HG02610 (cell line): ENCODE data around the gene HOXD9.

Source experiments
- ATAC-seq: cut with Tn5 transposase; IDR thresholded peaks from one replicate; pipeline ENCODE4 v1.9.1; 2021; ENCODE audit warnings: mild to moderate bottlenecking, moderate library complexity; ENCODE audit not compliant: unreplicated experiment

Gene HOXD9

DNA sequence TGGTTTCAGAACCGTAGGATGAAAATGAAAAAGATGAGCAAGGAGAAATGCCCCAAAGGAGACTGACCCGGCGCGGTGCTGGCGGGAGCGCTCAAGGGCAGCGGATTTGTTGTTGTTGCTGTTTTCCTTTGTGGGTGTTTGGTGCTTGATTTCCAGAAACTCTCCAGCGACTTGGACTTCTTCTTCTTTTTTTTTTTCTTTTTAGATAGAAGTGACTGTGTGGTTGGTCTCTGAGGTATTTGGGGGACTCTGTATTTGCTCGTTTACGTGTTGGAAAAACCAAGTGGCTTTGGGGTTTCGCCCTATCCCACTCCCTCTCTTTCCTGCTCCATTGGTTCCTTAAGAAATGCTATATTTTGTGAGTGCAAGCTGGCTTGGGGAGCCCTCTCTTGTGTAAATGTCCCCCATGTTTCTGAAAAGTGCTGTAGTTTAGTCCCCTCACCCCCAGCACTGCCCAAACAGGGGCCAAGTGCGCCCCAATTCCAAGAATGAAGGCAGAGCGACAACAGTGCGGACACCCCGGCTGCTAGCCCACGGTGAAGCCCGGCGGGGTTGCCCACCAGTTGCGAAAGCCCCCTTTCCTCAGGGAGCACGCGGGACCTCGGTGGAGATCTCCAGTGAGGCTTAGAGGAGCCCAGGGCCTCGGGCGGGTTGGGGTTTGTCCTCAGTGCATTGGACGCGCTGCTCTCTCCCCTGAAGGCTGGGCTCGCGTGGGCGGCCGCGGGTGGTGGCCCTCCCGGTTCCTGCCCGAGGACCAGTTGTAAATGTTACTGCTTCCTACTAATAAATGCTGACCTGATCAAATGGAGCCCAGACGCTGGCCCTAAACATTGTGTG lies 1.8 kb downstream of the HOXD9 start:
- no peak for ATAC-seq

DNA sequence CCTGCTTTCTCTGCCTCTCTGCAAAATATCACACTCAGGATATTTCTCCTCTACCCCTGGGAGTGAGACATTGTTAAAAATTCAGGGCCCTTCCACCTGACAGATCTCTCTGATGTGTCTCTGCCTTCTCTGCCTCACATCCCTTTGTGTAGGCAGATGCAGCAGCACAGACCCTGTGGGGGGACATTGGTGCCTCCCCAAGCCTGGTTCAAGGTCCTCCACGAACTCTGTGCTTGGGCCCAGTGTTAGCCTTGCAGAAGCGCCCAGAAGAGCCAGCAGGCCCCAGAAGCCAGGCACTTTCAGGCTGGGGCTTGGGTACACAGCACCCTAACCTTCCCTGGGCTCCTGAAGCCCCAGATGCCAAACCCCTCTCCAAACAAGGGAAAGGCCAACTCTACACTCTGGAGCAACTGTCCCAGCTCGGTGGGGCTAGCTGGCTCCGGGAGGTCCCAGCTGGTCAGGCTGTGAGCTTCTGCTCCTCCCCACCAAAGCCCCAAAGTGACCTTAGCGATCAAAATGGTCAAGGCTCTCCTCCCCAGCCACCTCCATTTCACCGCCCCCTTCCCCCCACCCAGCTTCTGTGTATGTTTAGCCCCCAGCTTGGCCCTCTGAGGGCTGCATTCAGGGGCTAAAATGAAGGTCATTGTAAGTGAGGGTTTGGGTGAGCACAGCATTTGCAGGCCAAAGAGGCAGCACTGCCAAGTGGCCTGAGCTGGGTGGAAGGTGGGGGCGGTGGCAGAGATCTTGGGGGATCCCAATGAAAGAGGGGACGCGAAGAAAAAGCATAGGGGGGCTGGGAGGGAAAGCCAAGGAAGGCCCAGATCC lies 2.6 kb downstream of the HOXD9 start:
- no peak for ATAC-seq

DNA sequence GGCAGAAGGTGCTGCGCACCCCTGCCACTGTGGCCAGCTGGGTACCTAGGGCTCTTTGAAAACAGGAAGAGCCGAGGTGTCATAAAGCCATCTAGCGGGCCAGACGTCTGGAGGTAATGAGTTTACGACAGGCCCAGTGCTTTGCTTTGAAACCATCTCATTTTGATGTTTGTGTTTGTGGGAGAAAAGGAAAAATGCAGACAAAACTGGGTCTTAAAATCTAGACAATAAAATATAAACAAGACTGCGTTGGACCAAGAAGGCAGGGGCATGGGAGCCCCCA lies 3.2 kb downstream of the HOXD9 start:
- no peak for ATAC-seq

DNA sequence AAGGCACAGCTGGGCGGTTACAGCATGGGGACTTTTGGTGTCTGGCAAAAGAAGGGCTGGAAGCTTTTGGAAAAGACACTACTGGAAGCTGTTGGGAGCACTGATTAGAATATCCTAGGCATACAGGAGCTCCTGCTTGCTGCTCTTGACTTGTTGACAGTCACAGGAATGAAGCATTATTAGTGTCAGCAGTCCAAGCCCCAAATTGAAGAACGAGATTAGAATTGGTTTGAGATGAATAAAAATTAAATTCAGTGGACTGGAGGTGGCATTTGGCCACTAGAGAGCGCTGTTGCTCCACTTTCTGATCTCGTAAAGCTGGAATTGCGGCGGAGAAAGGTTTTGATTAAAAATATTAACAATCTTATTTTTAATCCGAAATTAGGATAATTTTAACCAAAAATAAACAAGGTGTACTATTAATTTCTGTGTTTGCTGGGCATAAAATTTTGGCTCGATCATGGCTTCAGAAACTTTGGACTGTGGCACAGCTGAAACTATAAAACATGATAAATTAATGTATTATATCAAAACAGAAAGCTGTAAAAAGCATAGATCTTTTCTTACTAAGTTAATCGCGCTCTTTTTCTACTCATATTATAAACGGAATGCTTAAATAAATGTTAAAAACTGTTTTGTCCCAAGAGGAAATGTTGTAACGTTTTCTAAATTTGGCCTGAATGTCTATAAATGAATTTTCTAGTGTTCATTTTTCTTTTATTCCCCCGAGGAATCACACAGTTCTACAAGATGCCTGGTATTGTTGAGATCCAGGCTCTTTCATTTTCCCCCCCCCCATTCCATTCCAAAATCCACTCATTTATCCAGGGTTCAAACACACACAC lies 4.6 kb downstream of the HOXD9 start:
- no peak for ATAC-seq

DNA sequence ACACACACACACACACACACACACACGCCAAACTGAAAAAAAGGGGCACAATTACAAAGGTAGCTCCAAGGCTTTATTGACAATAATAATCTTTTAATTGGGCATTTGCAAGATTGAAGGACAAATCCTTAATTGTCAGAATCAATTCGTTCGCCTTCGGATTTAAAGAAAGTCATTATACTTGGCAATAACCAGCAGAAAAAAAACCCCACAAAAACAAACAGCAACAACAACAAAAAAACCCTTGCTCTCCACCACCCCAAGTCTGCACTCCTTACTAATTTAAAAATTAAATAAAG lies 5.2 kb downstream of the HOXD9 start:
- no peak for ATAC-seq

DNA sequence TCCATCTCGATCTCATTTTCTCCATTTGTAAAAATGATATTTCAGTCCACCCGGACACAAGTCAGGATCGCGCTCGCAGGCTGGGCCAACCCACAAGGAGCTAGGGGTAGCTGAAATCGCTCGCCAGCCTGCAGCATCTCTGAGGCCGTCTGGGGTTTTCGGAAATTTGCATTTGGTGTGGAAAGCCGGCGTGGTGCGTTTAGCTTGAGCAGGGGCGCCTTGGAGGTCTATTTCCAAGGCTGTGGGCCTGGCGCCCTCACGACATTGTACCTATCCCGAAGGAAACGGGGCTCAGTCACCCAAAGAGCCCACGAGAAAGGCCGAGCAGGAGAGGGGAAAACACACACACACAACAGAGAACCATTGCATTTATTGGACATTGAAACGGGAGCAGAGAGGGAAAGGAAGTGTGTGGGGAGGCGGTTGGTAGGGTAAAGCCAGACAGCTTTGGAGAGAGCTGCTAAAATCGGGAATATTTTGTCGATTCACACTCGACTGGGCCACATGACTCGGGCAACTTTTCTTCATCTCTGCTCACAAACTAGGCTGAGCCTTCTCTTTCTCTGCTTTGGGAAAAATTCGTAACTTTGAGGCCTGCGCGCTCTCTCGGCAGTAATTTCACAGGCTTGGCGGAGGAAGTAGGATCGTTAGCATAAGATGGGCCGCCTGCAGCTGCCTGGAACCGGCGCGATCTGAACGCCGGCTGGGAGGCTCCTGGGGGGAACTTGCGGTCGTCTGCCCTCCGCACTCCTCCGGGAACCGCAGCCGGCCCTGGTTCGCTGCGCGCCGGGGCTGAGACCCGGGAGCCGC lies 5.9 kb downstream of the HOXD9 start:
- ATAC-seq, result no peak

DNA sequence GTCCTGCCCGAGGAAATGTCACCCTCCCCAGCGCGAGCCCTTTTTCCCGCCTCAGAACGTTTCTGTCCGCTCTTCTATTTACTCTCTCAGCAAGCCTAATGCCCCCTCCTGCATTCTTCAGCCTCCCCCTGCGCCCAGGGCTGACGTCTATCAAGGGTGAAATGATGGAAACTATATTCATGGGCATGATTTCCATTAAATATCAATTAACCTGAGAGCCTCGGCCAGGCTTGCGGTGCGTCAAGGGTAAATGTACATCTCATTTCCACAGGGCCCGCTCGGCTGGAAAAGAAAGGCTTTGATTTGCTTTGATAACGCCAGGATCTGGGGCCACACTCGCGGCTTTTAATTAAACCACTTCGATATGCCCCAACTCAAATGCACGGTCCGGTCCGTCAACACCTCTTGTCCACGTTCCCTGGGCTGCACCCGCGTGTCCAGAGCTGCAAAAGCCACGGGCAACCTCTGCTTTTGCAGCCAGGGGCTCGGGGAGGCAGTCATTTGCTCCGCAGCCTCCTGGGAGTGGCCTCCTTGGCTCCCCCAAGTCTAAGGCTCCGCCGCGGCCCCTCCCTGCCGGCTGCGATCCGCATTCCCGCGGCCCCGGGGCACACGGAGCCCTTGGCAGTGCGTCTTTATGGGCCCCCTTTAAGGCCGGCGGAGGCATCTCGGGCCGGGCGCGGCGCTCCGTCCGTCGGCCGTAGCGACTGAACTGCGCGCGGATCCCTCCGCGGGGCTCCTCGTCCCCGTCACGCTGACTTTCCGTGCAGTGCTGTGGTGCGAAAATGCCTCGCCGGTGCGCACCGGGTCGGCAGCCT lies 6.7 kb downstream of the HOXD9 start, which contains the start of gene HOXD8:
Gene HOXD8, plus strand, starts transcription at position 724 of the 815 bp plus-strand sequence. CDS start 662 bp downstream, outside the sequence.
- ATAC-seq, result no peak

DNA sequence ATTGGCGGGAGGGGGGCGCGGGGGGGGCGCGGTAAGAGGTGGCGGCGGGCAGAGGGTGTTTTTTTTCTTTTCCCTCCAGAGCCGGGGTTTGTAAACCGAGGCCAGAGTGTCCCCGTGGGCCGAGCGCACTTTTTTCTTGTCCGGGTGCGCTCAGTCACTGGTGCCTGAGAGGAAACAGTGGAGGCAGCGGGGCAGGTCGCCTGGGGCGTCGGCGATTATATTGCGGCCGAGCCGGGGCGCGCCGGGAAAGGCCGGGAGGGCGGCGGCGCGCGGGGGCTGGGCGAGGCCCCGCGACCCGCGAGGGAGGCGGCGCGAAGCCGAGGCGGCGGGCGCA lies 7.3 kb downstream of the HOXD9 start:
- no peak for ATAC-seq

DNA sequence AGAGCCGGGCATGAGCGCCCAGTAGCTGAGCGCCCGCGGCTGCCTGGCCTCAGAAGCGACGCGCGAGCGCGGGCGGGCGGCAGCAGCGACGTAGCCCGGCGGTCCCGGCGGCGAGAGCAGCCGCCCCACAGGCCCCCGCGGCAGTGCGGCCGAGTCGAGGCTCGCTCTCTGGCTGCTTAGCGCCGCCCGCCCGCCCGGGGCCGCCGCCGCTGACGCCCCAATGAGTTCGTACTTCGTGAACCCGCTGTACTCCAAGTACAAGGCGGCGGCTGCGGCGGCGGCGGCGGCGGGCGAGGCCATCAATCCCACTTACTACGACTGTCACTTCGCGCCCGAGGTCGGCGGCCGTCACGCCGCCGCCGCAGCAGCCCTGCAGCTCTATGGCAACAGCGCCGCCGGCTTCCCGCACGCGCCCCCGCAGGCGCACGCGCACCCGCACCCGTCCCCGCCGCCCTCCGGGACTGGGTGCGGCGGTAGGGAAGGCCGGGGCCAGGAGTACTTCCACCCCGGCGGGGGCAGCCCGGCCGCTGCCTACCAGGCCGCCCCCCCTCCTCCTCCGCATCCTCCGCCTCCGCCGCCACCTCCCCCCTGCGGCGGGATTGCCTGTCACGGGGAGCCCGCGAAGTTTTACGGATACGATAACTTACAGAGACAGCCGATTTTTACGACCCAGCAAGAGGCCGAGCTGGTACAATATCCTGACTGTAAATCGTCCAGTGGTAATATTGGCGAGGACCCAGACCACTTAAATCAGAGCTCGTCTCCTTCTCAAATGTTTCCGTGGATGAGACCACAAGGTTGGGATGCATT lies 7.8 kb downstream of the HOXD9 start:
- ATAC-seq, result no peak

DNA sequence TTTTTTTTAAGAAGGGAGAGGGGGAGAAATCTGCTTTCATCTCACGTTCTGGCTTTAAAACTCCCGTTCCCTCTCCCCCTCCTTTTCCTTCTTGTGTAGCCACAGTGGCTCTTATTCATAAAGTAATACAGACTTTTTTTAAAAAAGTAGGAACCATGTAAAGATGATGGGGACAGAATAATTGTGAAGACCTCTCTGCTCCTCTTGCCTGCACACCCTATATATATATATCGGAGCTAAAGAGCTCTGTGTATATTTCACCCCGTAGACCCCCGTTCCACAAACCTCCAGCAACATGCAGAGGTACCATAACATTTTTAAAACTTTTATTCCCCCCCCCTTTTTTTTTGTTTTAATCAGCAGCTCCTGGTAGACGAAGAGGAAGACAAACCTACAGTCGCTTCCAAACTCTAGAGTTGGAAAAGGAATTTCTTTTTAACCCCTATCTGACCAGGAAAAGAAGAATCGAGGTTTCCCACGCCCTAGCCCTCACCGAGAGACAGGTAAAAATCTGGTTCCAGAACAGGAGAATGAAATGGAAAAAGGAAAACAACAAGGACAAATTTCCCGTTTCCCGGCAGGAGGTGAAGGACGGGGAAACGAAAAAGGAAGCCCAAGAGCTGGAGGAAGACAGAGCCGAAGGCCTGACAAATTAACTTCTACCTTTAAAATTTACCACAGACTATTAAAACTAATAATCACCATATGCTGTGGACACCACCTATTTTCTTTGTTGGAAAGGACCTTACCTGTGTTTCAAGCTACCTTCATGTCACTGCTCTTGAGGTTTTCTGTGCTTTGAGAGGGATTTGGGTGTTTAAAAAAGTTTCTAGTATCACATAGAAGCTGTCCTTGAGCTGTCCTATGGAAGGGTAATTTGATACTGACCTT lies 8.7 kb downstream of the HOXD9 start:
- ATAC-seq, result no peak

DNA sequence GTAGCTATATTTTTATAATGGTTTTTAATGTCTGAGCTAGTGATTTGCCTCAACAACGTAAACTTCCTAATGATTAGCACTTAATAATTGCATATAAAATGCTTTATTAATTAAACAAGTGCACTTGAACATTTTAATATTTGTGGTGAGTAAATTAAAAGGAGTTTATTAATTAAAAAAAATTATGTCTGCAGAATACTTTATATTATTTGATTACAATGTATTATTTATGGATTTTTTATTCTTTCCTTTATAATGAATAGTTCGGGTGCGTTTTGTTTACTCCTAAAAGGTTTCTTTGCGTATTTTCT lies 9.3 kb downstream of the HOXD9 start:
- no peak for ATAC-seq

DNA sequence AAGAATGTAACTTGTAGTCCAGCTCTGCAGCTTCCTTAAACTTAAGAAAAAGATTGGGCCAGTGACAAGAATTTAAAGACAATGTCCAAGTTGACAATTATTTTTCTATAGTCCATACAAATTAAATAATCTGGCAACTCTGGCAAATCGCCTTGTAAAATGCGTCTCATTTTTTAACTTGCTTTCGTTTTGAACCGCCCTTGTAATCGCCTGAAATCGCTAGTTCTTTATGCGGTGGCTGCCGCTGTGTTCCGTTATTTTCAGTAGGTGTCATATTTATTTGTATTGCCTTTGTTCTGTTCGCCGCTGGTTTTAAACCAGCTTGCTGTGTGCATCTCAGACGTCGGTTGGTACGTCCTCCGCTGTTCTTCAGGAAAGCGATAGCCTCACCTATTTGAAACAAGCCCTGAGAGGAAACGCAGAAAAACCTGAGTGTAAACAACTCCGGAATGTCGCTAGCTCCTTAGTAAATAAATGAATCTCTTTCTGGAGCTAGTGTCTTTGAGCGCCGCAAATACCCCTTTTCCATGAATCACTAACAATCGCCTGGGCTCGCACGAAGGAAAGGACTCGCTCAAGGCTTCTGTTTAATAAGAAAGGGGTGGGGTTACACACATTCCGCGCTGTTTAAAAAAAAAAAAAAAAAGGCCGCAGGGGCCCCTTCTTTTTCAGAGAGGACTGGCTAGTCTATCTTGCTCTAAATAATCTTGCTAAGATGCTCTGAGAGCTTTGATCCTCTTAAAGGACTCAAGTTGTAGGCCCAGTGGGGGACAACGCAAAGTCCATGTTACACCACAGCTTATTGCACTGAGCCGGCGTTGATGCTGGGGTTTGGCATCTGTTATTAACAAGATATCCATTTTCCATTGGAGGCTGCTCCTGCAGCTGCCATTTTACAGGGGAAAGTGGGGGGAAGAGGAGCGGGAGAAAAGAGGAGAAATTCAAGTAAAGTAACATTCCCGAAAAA lies 10.0 kb downstream of the HOXD9 start:
- ATAC-seq, result no peak

DNA sequence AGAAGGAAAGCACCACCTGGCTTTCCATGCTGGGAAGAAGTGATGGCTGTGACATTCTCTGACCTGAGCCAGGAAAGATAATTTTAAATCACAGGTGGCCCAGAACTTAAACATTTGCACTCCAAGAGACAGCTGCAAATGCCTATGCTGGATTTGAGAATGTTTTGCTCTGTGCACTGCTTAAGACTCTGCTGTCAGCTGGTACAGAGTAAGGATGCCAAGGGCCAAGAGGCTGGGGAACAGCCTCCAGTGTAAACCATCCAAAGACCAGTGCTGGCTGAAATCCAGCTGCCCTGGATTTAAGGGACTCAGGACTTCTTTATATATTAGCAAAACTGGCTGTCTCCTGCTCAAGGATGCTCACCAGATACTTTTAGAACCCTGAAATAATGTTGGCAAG lies 10.9 kb downstream of the HOXD9 start:
- no peak for ATAC-seq

DNA sequence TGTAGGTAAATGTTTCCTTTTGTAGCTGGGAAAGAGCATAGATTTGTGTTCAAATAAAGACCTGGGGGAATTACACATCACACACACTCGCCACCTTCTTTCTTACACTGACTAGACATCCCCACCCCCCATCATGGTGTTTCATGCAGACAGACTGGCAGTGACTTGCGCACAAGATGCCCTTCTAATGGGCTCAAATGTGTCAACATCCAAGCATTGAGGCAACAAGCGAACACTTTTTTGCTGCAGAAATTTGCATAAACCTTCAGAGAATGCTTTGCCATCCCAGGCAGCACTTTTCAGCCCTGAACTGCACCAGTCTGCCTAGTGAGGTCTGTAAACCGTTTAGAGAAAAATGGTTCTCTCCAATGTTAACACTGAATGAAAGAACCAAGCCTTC lies 11.5 kb downstream of the HOXD9 start:
- ATAC-seq, result no peak

DNA sequence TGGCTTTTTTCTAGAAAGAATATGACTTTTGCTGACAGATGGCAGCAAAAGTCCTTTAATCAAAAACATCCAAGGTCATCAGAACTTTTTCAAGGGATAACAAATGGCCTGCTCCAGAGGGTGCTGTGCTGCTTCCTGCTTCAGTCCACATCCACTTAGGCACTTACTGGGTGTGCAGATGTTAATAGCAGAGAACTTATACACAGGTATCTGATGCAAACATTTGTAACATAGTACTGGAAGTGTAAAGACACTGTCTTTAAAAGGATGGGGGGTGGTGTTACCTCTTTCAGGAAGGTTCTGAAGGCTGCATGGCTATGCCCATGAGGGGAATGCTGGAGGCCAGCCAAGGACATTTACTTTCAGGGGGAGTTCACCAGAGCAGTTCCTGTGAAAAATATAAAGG lies 12.5 kb downstream of the HOXD9 start:
- ATAC-seq, result no peak

DNA sequence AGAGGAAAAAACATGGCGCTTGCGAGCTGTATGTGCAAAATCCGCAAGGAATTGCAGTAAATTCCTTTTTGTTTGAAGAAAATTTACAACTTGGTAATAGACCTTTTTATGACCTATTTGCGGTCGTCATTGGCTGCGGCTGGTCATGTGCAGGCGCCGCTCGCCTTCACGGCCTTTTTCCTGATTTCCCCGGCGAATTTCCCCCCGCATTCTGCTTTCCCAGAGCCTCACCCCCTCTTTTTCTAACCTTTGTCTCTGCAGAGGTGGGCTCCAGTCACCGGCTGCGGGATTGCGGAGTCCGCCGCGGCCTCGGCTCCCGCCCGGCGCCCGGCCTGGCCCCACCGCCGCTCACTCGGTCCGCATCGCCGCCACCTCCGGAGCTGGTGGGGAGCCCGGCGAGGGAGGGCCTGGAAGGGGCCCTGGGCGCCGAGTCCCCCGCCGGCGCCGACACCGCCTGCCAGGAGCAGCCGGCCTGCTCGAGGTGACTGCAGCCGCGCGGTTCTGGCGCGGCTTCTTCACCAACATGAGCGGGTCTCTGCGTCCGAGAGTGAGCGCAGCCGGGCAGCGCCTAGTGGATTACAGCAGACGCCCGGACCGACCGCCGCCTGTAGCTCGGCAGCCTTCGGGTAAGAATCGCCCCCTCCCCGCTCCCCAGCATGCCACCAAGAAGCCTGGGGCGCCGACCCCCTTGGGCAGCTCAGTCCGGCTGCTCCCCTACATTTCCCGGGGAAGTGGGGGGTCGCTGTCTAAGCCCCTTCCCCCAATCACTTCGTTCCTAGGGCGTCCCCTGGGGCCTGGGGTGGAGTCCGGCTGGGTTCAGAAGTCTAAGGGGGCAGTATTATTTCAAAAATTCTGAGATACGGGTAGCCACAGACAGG lies 14.1 kb downstream of the HOXD9 start:
- no peak for ATAC-seq
